ENCODE data around the gene FBXO30. TPM values are rescaled to one million over a fixed set of nuclear protein-coding genes. Genes with fewer than 3 reads are reported as not detected.

The FBXO30 gene
- total RNA-seq, 4 donors from 2014 or later = 4.0 to 7.1 (median 4.8) TPM

DNA sequence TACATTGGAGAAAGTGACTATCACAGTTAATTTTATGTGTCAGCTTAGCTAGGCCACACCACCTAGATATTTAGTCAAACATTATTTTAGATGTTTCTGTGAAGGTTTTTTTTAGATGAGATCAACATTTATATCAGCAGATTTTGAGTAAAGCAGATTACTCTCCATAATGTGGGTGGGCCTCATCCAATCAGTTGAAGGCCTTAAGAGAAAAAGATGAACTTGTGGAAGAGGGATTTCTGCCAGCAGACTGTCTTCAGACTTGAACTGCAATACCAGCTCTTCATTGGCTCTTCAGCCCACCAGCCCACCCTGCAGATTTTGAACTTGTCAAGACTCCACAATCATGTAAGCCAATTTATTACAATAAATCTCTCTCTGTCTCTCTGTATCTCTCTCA, 25.1 kb upstream of the FBXO30 start:
- H3K4me3 ChIP-seq (ENCODE audit: low read depth, poor library complexity, severe bottlenecking) = no peak overlapping the region
- TF ChIP-seq CTCF (IDR thresholded peaks at IDR 0.05) = no peak
- TF ChIP-seq POLR2A (IDR thresholded peaks at IDR 0.05) = no peak
- intact Hi-C loops (cut with DNase I; ENCODE audit: low total_unique reads) = no loop called here
- no peak for DNase-seq (ENCODE audit: low spot score in 2 of 2)

DNA sequence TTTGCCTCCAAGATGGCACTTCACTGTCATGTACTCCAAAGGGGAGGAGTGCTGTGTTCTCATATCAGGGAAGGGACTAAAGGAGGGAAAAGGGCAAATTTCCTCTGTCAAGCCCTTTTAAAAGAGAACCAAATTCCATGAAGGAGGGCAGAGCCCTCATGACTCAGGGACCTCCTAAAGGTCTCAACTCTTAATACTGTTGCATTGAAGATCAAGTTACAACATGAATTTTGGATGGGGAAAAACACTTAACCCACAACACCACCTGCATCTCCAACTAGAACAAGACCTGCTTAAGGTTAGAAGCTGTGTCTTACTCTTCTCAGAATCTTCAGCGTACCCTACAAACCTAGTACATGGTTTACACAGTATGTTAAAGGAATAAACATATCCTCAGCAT, 23.7 kb upstream of the FBXO30 start:
- intact Hi-C loops (cut with DNase I; ENCODE audit: low total_unique reads) = no loop called here
- TF ChIP-seq CTCF (IDR thresholded peaks at IDR 0.05) = no peak
- TF ChIP-seq POLR2A (IDR thresholded peaks at IDR 0.05) = no peak
- H3K4me3 ChIP-seq (ENCODE audit: low read depth, poor library complexity, severe bottlenecking) = no peak overlapping the region
- DNase-seq (ENCODE audit: low spot score in 2 of 2) = no peak
- WGBS, 2 donors = 96 to 100% methylated on average over 1 of the region's 1 CpG

GRCh38 chr6:145836772-145837171, 22.2 kb upstream of the FBXO30 start:
- WGBS, 2 donors = 68 to 77% methylated on average over 1 of the region's 1 CpG

DNA sequence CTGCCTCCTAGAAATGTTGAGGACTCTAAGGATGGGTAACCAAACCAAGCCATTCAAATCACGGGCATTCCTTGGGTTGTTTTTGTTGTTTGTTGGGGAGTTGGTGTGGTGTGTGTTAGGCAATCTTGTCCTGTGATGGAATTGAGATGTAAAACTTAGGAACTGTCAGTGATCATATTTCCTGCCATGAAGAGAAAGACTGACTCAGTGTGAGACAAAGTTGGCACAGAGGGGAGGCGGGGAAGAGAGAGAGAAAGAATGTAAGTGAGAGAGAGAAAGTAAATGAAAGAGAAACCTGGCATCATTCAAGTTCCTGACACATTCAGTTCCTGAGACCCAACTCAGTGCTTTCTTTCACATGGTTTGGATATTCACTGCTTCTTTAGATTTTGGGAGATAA, 21.6 kb upstream of the FBXO30 start:
- no peak for DNase-seq (ENCODE audit: low spot score in 2 of 2)
- WGBS, 2 donors = 52 to 63% methylated on average over 2 of the region's 2 CpGs
- TF ChIP-seq CTCF (IDR thresholded peaks at IDR 0.05) (no peak), POLR2A (IDR thresholded peaks at IDR 0.05) (no peak)
- intact Hi-C loops (cut with DNase I; ENCODE audit: low total_unique reads) = no loop called here
- no peak overlapping the region for H3K4me3 ChIP-seq (ENCODE audit: low read depth, poor library complexity, severe bottlenecking)

More at GRCh38 chr6:145836772-145837171, 22.2 kb upstream of the FBXO30 start:
- H3K4me3 ChIP-seq (ENCODE audit: low read depth, poor library complexity, severe bottlenecking) = no peak overlapping the region
- TF ChIP-seq CTCF (IDR thresholded peaks at IDR 0.05) (no peak), POLR2A (IDR thresholded peaks at IDR 0.05) (no peak)
- intact Hi-C loops (cut with DNase I; ENCODE audit: low total_unique reads) = no loop called here
- no peak for DNase-seq (ENCODE audit: low spot score in 2 of 2)

GRCh38 chr6:145830612-145831011, 16.0 kb upstream of the FBXO30 start:
- intact Hi-C loops (cut with DNase I; ENCODE audit: low total_unique reads) = no loop called here
- H3K4me3 ChIP-seq (ENCODE audit: low read depth, poor library complexity, severe bottlenecking) = no peak overlapping the region
- no peak for TF ChIP-seq POLR2A (IDR thresholded peaks at IDR 0.05)
- no peak for TF ChIP-seq CTCF (IDR thresholded peaks at IDR 0.05)
- DNase-seq (ENCODE audit: low spot score in 2 of 2) = no peak

- H3K4me3 ChIP-seq (ENCODE audit: low read depth, poor library complexity, severe bottlenecking) = no peak overlapping the region
- no peak for TF ChIP-seq POLR2A (IDR thresholded peaks at IDR 0.05)
- no peak for TF ChIP-seq CTCF (IDR thresholded peaks at IDR 0.05)
- DNase-seq (ENCODE audit: low spot score in 2 of 2) = no peak
- WGBS, 2 donors = 54% methylated on average over 2 of the region's 2 CpGs
- intact Hi-C loops (cut with DNase I; ENCODE audit: low total_unique reads) = no loop called here
Measured at GRCh38 chr6:145829950-145830349, 15.4 kb upstream of the FBXO30 start.

Measured in lower leg skin (tissue), 4 donors.